GM19395 (cell line): ENCODE results near the gene ATP10B.
"Not testable (repeated sequence)": the region's sequence is repeated elsewhere in the genome, so short reads cannot be mapped to it uniquely, and the experiment has no call there.

Source experiments
- ATAC-seq: cut with Tn5 transposase; IDR thresholded peaks from one replicate; pipeline ENCODE4 v1.9.1; 2021; ENCODE audit warnings: mild to moderate bottlenecking, moderate library complexity; ENCODE audit not compliant: unreplicated experiment

ATP10B gene

DNA sequence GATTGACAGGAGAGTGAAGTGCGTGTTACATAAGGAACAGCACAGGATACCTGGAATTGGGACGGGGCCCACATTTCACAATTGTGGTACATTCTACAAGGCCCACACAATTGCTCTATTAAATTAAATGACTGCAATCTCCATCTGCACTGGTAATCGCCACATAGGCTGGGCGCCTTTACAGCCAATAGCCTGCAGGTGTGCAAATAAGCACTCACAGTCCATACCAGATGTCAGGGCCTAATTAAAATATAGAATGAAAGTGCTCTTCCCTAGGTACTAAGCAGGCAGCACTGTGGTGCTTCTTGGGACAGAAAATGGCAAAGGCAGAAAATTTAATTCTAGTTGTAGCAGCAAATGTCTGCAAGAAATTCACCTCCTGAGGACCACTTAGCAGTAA, 82.7 kb downstream of the ATP10B start:
- no peak for ATAC-seq

GRCh38 chr5:160767062-160767461, 84.9 kb downstream of the ATP10B start:
- no peak for ATAC-seq

DNA sequence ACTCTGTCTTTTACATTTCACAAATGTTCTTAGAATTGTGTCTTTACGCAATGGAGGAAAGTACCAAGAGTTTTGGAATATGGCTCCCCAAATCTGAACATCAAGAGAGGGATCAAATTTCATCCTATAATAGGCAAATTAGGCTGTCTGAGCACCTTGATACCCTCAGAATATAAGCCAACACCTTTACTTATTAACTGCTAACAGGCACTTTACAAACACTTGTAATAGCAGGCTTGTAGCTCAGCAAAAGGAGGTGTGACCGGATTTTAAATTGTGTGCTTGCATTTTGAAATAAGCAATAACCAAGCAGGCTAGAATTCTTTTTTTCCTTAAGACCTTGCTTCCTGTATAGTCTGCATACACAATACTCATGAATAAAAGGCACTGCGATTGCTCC, 92.0 kb downstream of the ATP10B start:
- no peak for ATAC-seq

GRCh38 chr5:160757194-160757593, 94.8 kb downstream of the ATP10B start:
- ATAC-seq: no peak

DNA sequence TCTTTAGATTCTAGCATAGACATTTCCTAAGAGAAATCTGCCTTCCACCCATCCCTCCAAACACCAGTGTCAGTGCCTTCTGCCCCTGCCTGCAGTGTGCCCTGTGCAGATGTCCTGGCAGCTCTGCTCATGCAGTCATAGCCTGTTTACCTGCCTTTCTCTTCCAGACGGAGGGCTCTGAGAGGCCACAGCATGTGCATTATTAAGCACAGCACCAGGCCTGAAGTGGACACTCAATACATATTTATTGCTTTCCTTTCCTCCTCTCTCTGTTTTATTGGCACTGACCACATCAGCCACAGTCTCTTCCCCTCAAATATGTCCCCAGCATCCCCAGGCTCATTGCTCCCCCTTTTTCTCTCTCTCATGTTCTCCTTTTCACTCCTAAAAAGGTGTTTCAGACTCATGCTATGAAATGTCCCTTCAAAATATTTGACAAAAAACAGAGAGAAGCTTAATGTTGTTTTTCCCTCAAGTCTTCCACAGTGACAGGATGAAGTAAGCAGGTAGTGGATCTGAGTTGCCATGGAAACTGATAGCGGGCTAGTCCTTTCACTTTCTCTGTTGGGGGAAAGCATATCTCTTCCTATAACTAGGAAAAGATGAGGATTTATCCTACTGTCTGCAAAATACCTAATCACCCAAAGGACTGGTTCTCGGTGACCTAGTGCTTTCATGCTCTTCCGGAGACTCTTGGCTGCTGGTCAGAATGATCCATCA, 100.9 kb downstream of the ATP10B start:
- ATAC-seq: no peak

DNA sequence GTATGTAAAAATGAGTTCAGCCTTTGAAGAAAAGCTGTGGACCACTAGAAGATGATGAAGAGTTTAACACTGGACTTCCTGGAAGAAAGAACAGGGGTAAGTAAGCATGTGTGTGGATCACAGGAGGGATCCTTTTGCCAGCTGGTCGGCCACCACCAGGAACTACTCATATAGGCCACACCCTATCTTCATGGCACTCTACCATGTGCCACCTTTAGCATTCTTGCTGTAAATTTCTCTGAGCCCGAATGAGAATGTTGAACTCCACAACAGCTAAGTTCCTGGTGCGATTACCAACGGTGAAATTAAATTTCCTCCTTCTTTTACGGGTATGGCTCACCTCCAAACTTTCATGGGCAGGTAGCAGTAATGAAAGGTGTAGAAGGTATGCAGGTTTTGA, 102.3 kb downstream of the ATP10B start:
- ATAC-seq: no peak

DNA sequence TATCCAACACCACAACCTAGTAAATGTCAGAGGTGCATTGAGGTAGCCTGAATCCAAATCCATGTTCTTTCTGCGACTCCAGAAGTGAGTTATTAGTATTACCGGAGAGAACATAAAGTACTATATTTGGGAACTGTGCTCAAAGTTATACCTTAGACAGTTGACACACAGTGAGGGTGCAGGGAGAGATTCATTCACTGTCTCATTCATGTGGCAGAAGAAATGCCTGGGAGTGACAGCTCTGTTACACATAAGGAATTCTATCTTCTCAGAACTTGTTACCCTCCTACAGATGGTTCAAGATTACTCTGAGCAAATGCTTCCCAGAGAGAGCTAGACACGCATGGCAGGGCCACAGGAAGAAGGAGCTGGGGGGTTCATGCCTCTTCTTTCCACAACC, 103.0 kb downstream of the ATP10B start:
- no peak for ATAC-seq

GRCh38 chr5:160747987-160748386, 104.0 kb downstream of the ATP10B start:
- ATAC-seq: no peak

DNA sequence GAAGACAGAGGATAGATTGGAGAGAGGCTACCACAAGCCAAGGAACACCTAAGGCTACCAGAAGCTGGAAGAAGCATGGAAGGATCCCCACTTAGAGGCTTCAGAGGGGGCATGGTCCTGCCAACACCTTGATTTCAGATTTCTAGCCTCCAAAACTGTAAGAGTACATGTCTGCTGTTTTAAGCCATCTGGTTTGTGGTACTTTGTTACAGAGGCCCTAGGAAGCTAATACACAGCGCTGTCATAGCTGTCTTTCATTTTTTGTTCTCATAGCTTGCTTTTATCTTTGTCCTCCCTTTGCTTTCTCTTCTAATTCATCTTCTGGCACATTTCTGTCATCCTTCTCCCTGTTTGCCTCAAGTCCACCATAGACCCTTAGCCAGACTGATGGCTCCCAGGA, 104.5 kb downstream of the ATP10B start:
- ATAC-seq: no peak

GRCh38 chr5:160744268-160745101, 107.5 kb downstream of the ATP10B start:
- ATAC-seq: no peak

GRCh38 chr5:160743027-160743426, 109.0 kb downstream of the ATP10B start:
- ATAC-seq: peak; percentile 83

DNA sequence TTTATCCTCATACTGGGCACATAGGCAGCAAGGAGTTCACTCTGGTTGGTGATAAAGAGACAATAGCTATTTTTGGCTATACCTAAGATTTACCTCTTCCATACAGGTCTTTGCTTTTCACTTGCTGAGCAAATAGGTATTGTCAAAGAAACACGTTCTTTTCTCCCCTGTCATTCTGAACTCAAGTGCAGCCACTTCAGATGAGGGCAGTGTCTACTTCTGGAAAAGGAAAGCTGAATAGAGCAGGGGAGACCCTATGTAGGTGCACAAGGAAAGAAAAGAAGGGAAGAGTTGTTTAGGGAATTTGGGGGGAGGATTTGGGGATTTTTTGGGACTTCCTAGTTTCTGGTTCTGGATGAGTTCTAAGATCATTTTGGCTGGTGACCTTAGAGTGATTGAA, 109.6 kb downstream of the ATP10B start:
- ATAC-seq: no peak

- ATAC-seq: no peak
These were observed 124.6 kb downstream of the ATP10B start for GRCh38 chr5:160727296-160727997.

DNA sequence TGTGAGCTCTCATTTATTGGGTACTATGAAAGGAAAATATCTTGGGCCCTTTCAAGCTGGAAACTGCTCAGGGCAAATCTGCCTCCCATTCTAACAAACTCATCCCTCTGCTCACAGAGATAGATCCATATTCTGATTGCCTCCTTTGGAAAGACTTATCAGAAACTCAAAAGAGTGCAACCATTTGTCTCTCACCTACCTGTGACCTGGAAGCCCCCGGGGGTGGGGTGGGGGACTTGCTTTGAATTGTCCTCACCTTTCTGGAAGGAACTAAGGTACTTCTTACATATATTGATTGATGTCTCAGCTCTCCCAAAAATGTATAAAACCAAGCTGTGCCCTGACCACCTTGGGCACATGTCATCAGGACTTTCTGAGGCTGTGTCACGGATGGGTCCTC, 125.3 kb downstream of the ATP10B start:
- no peak for ATAC-seq

DNA sequence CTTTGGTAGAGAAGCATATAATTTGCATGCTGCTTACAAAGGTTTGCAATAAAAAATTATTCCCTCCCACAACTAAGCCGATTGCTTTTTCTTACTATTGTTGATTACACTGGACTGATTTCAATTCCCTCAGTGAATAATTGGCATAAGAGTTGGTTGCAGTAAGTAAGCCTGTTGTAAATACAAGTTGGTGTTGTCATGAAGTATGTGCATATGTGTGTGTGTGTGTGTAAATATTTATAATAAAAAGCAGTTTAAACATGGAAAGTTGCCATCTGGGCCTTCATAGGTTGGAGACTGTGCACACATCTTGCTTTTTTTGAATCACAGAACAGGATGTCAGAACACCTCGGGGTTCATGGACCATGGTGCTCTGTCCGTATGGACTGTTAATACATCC, 131.2 kb downstream of the ATP10B start:
- no peak for ATAC-seq

DNA sequence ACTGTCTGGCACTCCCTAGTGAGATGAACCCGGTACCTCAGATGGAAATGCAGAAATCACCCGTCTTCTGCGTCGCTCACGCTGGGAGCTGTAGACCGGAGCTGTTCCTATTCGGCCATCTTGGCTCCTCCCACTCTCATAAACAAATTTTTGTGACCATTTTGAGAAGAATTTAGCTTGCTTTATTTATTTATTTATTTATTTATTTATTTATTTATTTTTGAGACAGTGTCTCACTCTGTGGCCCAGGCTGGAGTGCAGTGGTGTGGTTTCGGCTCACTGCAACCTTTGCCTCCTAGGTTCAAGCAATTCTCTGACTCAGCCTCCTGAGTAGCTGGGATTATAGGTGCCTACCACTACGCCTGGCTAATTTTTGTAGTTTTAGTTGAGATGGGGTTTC, 136.5 kb downstream of the ATP10B start:
- ATAC-seq: not testable (repeated sequence)

DNA sequence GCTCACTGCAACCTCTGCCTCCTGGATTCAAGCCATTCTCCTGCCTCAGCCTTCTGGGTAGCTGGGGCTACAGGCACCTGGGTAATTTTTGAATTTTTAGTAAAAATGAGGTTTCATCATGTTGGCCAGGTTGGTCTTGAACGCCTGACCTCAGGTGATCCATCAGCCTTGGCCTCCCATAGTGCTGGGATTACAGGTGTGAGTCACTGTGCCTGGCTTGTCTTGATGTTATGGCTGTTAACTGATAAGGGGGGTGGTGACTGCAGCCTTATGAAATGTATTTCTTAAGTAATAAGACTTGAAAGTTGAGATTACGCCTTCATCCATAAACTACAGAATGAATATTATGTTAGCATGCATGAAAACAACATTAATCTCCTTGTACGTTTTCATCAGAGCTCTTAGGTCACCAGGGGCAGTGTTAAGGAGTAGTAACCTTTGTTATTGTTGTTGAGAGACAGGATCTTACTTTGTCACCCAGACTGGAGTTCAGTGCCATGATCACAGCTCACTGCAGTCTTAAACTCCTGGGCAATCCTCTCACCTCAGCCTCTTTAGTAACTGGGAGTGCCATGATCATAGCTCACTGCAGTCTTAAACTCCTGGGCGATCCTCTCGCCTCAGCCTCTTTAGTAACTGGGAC, 148.3 kb downstream of the ATP10B start:
- no peak for ATAC-seq

GRCh38 chr5:160702934-160703333, 149.1 kb downstream of the ATP10B start:
- ATAC-seq: peak; percentile 94

GRCh38 chr5:160702311-160702803, 149.7 kb downstream of the ATP10B start:
- peak; percentile 6 for ATAC-seq

GRCh38 chr5:160701403-160701802, 150.6 kb downstream of the ATP10B start:
- ATAC-seq: no peak

GRCh38 chr5:160699301-160699700, 152.7 kb downstream of the ATP10B start:
- no peak for ATAC-seq
